Mesenchymal stem cell (in vitro differentiated cells and primary cell): Measurements from ENCODE around the gene MRPS7. TPM values are rescaled to one million over a fixed set of nuclear protein-coding genes. Genes with fewer than 3 reads are reported as not detected.

Experiments used
- DNase-seq: peaks from one replicate; pipeline ENCODE4 v3.0.0-alpha.2; 2013
- H2AFZ ChIP-seq: one replicate; pipeline ENCODE4 v1.6.1; 2013; ENCODE audit warnings: low read depth, mild to moderate bottlenecking, control low read depth, inconsistent platforms, low read length, moderate library complexity
- H2AK5ac ChIP-seq: 2 replicates; pipeline ENCODE4 v1.6.1; 2013; ENCODE audit warnings: low read length, moderate library complexity, mild to moderate bottlenecking, inconsistent platforms; ENCODE audit not compliant: severe bottlenecking
- H2BK120ac ChIP-seq: one replicate; pipeline ENCODE4 v1.6.1; 2013; ENCODE audit warnings: low read depth, mild to moderate bottlenecking, inconsistent platforms, low read length, moderate library complexity
- H2BK12ac ChIP-seq, 2 experiments: one replicate each; pipeline ENCODE4 v1.6.1; 2013; ENCODE audit warnings: inconsistent platforms in 2 of 2, low read length in 2 of 2, mild to moderate bottlenecking in 2 of 2, moderate library complexity in 2 of 2, control low read depth in 1 of 2
- H2BK15ac ChIP-seq: one replicate; pipeline ENCODE4 v1.6.1; 2013; ENCODE audit warnings: mild to moderate bottlenecking, low read depth, inconsistent platforms; ENCODE audit not compliant: poor library complexity, severe bottlenecking
- H2BK5ac ChIP-seq: 2 replicates; pipeline ENCODE4 v1.6.1; 2013; ENCODE audit warnings: low read depth, mild to moderate bottlenecking, low read length, control low read depth, inconsistent platforms; ENCODE audit not compliant: poor library complexity, severe bottlenecking
- H3K14ac ChIP-seq, 2 experiments: one replicate each; pipeline ENCODE4 v1.6.1; 2013; ENCODE audit warnings: inconsistent platforms in 2 of 2, low read length in 2 of 2, control low read depth in 1 of 2, mild to moderate bottlenecking in 1 of 2, moderate library complexity in 1 of 2
- H3K18ac ChIP-seq, 2 experiments: one replicate each; pipeline ENCODE4 v1.6.1; 2013; ENCODE audit warnings: inconsistent platforms in 2 of 2, low read length in 2 of 2, control low read depth in 1 of 2, low read depth in 1 of 2, mild to moderate bottlenecking in 1 of 2
- H3K23ac ChIP-seq, 2 experiments: one replicate each; pipeline ENCODE4 v1.6.1; 2013; ENCODE audit warnings: inconsistent platforms in 2 of 2, low read length in 2 of 2, mild to moderate bottlenecking in 2 of 2, moderate library complexity in 2 of 2, control low read depth in 1 of 2
- H3K27ac ChIP-seq: 2 replicates; pipeline ENCODE4 v1.5.1; 2013; ENCODE audit warnings: mild to moderate bottlenecking, moderate library complexity, low read length, control low read depth, inconsistent platforms; ENCODE audit not compliant: poor library complexity, severe bottlenecking
- H3K27me3 ChIP-seq, 2 experiments: 2 replicates each; pipeline versions ENCODE4 v1.6.1 to v1.7.0; 2013; ENCODE audit warnings: low read length in 2 of 2, mild to moderate bottlenecking in 2 of 2, moderate library complexity in 2 of 2, control low read depth in 1 of 2, inconsistent platforms in 1 of 2; ENCODE audit not compliant: control insufficient read depth in 1 of 2, insufficient read depth in 1 of 2
- H3K36me3 ChIP-seq, 2 experiments: 2 replicates each; pipeline versions ENCODE4 v1.6.1 to v1.7.0; 2013; ENCODE audit warnings: low read length in 2 of 2, control low read depth in 1 of 2, inconsistent platforms in 1 of 2, low read depth in 1 of 2, mild to moderate bottlenecking in 1 of 2; ENCODE audit not compliant: insufficient read depth in 2 of 2, control insufficient read depth in 1 of 2
- H3K4ac ChIP-seq, 2 experiments: one replicate each; pipeline ENCODE4 v1.6.1; 2013; ENCODE audit warnings: inconsistent platforms in 2 of 2, low read length in 2 of 2, mild to moderate bottlenecking in 2 of 2, moderate library complexity in 2 of 2, control low read depth in 1 of 2, low read depth in 1 of 2
- H3K4me1 ChIP-seq: 2 replicates; pipeline ENCODE4 v1.6.1; 2013; ENCODE audit warnings: low read depth, low read length, control low read depth; ENCODE audit not compliant: control insufficient read depth, insufficient read depth
- H3K4me2 ChIP-seq: 2 replicates; pipeline ENCODE4 v1.6.1; 2013; ENCODE audit warnings: low read length, mild to moderate bottlenecking, inconsistent platforms; ENCODE audit not compliant: poor library complexity, severe bottlenecking
- H3K4me3 ChIP-seq, 2 experiments: 2 replicates each; pipeline versions ENCODE4 v1.5.1 to v1.7.0; 2013; ENCODE audit warnings: low read length in 2 of 2, mild to moderate bottlenecking in 2 of 2, control low read depth in 1 of 2, low read depth in 1 of 2; ENCODE audit not compliant: insufficient read depth in 1 of 2
- H3K79me1 ChIP-seq: replicated peaks from 2 replicates; pipeline ENCODE4 v1.6.1; 2013; ENCODE audit warnings: mild to moderate bottlenecking, control low read depth, low read length, inconsistent platforms; ENCODE audit not compliant: poor library complexity, severe bottlenecking
- H3K9ac ChIP-seq: 2 replicates; pipeline ENCODE4 v1.7.0; 2013; ENCODE audit warnings: mild to moderate bottlenecking, low read length, moderate library complexity
- H3K9me3 ChIP-seq: 2 replicates; pipeline ENCODE4 v1.7.0; 2013; ENCODE audit warnings: mild to moderate bottlenecking, low read length; ENCODE audit not compliant: control insufficient read depth
- H4K8ac ChIP-seq: one replicate; pipeline ENCODE4 v1.6.1; 2013; ENCODE audit warnings: inconsistent platforms, mild to moderate bottlenecking, low read length, moderate library complexity
- H4K91ac ChIP-seq: one replicate; pipeline ENCODE4 v1.6.1; 2013; ENCODE audit warnings: mild to moderate bottlenecking, low read length, inconsistent platforms
- WGBS: methylation state at CpG from one replicate; pipeline ENCODE4 v1.1.7; 2013; ENCODE audit warnings: mixed read lengths; 5-methylcytosine and 5-hydroxymethylcytosine counted together
- polyA plus RNA-seq, 2 experiments: library from polyadenylated mRNA; stranded (reverse); fragments of 200-250 nt; gene quantifications; one replicate each; pipeline ENCODE4 v1.2.3, GENCODE V29; 2013

Gene MRPS7
- 36.2 TPM for polyA plus RNA-seq (2013, experiment 1 of 2)
- polyA plus RNA-seq (2013, experiment 2 of 2), result 36.1 TPM

DNA sequence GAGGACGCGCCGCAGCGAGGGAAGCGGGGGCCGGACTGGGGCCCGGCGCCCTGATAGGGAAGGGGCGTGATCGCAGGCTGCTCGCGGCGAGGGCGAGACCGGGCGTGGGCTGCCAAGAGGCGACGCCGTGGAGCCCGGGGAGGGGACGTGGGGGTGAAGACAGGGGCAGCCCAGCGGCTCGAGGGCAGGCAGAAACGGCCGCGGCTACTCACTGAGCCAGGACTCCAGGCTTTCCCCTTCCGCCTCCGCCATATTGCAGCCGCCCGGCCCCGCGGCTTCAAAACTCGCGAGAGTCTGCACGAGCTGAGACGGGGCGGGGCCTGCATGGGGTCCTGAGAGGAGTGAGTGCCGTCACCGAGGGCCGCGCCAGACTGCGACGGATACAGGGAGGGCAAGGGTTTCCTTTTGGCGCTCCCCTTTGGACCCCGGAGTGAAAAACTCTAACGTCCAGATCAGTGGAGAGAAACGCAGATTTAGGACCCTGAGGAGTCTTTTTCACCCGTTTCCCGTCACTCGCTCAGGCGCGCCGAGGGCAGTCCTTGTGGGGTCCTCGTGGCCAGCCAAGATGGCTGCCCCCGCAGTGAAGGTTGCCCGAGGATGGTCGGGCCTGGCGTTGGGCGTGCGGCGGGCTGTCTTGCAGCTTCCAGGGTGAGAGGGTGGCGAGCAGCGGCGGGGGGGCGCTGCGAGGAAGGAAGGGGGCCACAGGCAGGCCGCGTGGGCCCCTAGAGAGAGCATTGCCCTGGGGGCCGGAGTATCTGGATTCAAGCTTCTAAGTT is at the start of gene MRPS7, which contains the start of gene GGA3:
Gene MRPS7 (plus strand): TSS at position 544 of the 776 bp plus-strand sequence. CDS start 22 bp downstream, at position 566.
Gene GGA3 (minus strand): TSS at position 271 of the 776 bp plus-strand sequence. CDS start 19 bp downstream, at position 252.
- peak within 1 kb of the TSS; percentile 100 for H3K9ac ChIP-seq
- H2BK120ac ChIP-seq, result peak within 1 kb of the TSS; percentile 86
- under 1% methylated on average over 66 of the region's 69 CpGs for WGBS
- peaks cover 4% of the 10 kb centered on the region for H3K4me1 ChIP-seq
- H4K91ac ChIP-seq, result peak within 1 kb of the TSS; percentile 99
- H3K4me2 ChIP-seq, result peak within 1 kb of the TSS; percentile 90
- peak within 1 kb of the TSS; percentile 99 to 100 for H3K4me3 ChIP-seq
- H3K79me1 ChIP-seq, result peaks cover 21% of the 10 kb centered on the region
- H3K27ac ChIP-seq, result peak within 1 kb of the TSS; percentile 100
- peak within 1 kb of the TSS; percentile 11 to 71 for H3K23ac ChIP-seq
- peak within 1 kb of the TSS; percentile 98 to 99 for H3K18ac ChIP-seq
- H4K8ac ChIP-seq, result peak within 1 kb of the TSS; percentile 100
- H3K27me3 ChIP-seq, result no peaks in the 10 kb centered on the region
- DNase-seq, result peak; percentile 95
- H3K36me3 ChIP-seq, result peaks cover 25 to 42% of the 10 kb centered on the region in 2 experiments
- H3K4ac ChIP-seq, result peak within 1 kb of the TSS; percentile 97 to 98
- H2AK5ac ChIP-seq, result no peak within 1 kb of the TSS
- no peaks in the 10 kb centered on the region for H3K9me3 ChIP-seq
- H2BK5ac ChIP-seq, result peak within 1 kb of the TSS; percentile 97
- peak within 1 kb of the TSS; percentile 75 for H2AFZ ChIP-seq
- H2BK15ac ChIP-seq, result peak within 1 kb of the TSS; percentile 98
- H3K14ac ChIP-seq, result peak within 1 kb of the TSS in 1 of 2 experiments; percentile 100
- no peak within 1 kb of the TSS for H2BK12ac ChIP-seq

DNA sequence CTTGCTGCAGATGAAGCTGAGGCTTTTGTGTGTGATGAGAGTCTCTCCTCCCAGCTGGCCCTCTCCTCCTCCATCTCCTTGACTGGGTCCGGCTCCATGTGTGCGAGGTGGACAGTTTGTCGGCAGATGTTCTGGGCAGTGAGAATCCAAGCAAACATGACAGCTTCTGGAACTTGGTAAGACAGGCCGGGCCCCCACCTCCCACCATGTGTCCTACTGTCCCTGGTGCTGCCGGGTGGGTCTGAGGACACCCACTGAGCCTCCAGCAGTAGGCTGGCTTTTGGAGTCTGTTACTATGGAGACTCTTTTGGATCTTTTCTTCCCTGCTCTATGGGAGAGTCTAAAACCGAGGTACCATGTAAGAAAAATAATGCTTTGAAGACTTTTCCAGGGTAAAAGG is 43.5 kb upstream of the MRPS7 start:
- Histone ChIP-seq H3K36me3 (peaks cover 48 to 74% of the 10 kb centered on the region in 2 experiments), H2BK120ac (no peak overlapping the region), H3K18ac (no peak overlapping the region), H3K23ac (no peak overlapping the region), H3K27ac (no peak overlapping the region), H3K9ac (no peak overlapping the region), H3K79me1 (peaks cover 28% of the 10 kb centered on the region), H3K14ac (no peak overlapping the region), H2AFZ (no peak overlapping the region), H4K8ac (no peak overlapping the region), H3K9me3 (no peaks in the 10 kb centered on the region), H2AK5ac (no peak overlapping the region), H3K4ac (no peak overlapping the region), H4K91ac (no peak overlapping the region), H3K4me2 (no peak overlapping the region), H3K4me3 (no peak overlapping the region), H2BK5ac (no peak overlapping the region), H3K27me3 (no peaks in the 10 kb centered on the region), H2BK12ac (no peak overlapping the region), H3K4me1 (no peaks in the 10 kb centered on the region), H2BK15ac (no peak overlapping the region)
- 97% methylated on average over 6 of the region's 6 CpGs for WGBS
- no peak for DNase-seq

DNA sequence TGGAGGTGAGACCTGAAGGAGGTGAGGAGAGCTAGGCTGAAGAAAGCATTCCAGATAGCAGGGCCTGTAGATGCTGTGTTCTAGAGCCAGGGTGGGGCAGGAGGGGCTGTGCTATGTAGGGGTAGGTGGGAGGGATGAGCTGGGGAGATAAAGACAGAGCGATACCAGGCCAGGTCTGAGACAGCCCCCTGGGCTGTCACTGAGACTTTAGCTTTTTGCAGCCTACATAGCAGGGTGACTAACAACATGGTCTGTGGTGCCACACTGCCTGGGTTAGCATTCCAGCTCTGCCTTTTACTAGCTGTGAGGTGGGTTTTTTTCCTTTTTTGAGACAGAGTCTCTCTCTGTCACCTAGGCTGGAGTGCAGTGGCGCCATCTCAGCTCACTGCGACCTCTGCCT is 41.9 kb upstream of the MRPS7 start:
- DNase-seq, result no peak
- Histone ChIP-seq H2BK12ac (no peak overlapping the region), H3K27ac (no peak overlapping the region)

DNA sequence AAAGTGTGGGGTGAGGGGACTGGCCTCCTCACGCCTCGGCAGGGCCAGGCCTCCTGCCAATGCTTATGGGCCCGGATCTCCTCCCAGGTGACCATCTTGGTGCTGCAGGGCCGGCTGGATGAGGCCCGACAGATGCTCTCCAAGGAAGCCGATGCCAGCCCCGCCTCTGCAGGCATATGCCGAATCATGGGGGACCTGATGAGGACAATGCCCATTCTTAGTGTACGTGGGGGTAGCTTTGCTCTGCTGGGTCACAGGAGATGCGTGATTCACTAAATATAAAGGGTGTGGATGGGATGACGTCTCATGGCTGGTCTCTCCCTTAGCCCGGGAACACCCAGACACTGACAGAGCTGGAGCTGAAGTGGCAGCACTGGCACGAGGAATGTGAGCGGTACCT is 36.7 kb upstream of the MRPS7 start:
- Histone ChIP-seq H4K91ac (no peak overlapping the region), H2BK15ac (no peak overlapping the region), H3K79me1 (peaks cover 15% of the 10 kb centered on the region), H3K4me3 (no peak overlapping the region), H3K23ac (no peak overlapping the region), H3K27me3 (no peaks in the 10 kb centered on the region), H2AK5ac (no peak overlapping the region), H3K4me2 (no peak overlapping the region), H3K9me3 (no peaks in the 10 kb centered on the region), H3K27ac (no peak overlapping the region), H3K18ac (no peak overlapping the region), H2BK5ac (no peak overlapping the region), H3K9ac (no peak overlapping the region), H3K4me1 (no peaks in the 10 kb centered on the region), H2BK12ac (no peak overlapping the region), H3K14ac (no peak overlapping the region), H4K8ac (no peak overlapping the region), H3K36me3 (peaks cover 39 to 61% of the 10 kb centered on the region in 2 experiments), H2BK120ac (no peak overlapping the region), H2AFZ (no peak overlapping the region), H3K4ac (no peak overlapping the region)
- no peak for DNase-seq
- WGBS, result 90% methylated on average over 14 of the region's 14 CpGs

More for the DNA sequence above, 41.9 kb upstream of the MRPS7 start:
- H2AK5ac ChIP-seq, result no peak overlapping the region
- no peak overlapping the region for H3K4me2 ChIP-seq
- H2AFZ ChIP-seq, result no peak overlapping the region
- H3K79me1 ChIP-seq, result peaks cover 28% of the 10 kb centered on the region
- no peak overlapping the region for H2BK15ac ChIP-seq
- no peaks in the 10 kb centered on the region for H3K27me3 ChIP-seq
- H2BK5ac ChIP-seq, result no peak overlapping the region
- no peak overlapping the region for H3K18ac ChIP-seq
- H2BK120ac ChIP-seq, result no peak overlapping the region
- no peak overlapping the region for H3K9ac ChIP-seq
- no peak overlapping the region for H3K4ac ChIP-seq
- H3K4me1 ChIP-seq, result no peaks in the 10 kb centered on the region
- WGBS, result 100% methylated on average over 3 of the region's 3 CpGs
- H3K4me3 ChIP-seq, result no peak overlapping the region
- H3K9me3 ChIP-seq, result no peaks in the 10 kb centered on the region
- no peak overlapping the region for H4K91ac ChIP-seq
- H3K14ac ChIP-seq, result no peak overlapping the region
- no peak overlapping the region for H4K8ac ChIP-seq
- no peak overlapping the region for H3K23ac ChIP-seq
- peaks cover 38 to 67% of the 10 kb centered on the region in 2 experiments for H3K36me3 ChIP-seq
